Measurements from ENCODE around the gene ST14.
"Not testable (repeated sequence)": the region's sequence is repeated elsewhere in the genome, so short reads cannot be mapped to it uniquely, and the experiment has no call there.

The ST14 gene

DNA sequence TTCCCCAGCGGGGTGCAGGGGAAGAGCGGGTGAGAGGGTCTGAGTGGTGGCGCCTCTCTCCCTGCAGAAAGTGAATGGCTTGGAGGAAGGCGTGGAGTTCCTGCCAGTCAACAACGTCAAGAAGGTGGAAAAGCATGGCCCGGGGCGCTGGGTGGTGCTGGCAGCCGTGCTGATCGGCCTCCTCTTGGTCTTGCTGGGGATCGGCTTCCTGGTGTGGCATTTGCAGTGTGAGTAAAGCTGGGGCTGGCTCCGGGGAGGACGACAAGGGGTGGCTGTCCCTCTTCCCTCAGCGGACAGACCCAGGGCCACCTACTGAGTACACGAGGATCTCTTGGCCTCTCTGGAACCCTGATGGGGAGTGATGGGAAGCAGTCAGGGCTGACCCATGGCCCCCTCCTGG lies 28.5 kb downstream of the ST14 start:
- DNase-seq (ENCODE audit: low read depth in 1 of 2, low spot score in 1 of 2): no peak

DNA sequence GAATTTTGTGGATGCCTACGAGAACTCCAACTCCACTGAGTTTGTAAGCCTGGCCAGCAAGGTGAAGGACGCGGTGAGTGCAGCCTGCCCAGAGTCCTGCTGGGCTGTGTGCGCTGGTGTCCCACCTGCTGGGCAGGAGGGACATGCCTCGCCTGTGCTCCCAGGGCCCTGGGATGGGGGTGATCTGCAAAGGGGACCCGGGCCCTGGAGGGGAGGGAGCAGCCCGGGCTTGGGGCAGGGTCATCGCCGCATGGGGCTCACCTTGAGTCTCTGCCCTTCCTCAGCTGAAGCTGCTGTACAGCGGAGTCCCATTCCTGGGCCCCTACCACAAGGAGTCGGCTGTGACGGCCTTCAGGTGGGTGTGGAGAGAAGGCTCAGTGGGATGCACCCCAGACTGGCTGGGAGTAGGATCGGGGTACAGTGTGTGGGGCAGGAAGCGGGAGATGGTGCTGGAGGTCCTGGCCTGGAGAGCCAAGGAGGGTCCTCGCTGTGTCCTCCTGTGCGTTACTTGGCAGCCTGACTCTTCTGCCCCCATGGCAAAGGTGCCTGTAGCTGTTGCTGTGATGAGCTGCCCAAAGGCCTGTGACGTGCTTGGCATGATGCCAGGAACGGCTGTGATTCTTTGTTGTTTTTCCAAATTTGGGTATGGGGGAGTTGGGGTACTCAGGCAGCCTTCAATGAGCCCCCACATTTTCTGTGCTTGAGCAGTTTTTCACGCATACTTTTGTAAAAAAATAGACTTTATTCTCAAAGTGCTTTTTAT lies 29.2 kb downstream of the ST14 start:
- DNase-seq (ENCODE audit: low read depth in 1 of 2, low spot score in 1 of 2): no peak

- no peak for DNase-seq (ENCODE audit: low read depth in 1 of 2, low spot score in 1 of 2)
Measured at GRCh38 chr11:130189492-130190210, 30.1 kb downstream of the ST14 start.

GRCh38 chr11:130190371-130190881 lies 30.8 kb downstream of the ST14 start:
- no peak for DNase-seq (ENCODE audit: low read depth in 1 of 2, low spot score in 1 of 2)

DNA sequence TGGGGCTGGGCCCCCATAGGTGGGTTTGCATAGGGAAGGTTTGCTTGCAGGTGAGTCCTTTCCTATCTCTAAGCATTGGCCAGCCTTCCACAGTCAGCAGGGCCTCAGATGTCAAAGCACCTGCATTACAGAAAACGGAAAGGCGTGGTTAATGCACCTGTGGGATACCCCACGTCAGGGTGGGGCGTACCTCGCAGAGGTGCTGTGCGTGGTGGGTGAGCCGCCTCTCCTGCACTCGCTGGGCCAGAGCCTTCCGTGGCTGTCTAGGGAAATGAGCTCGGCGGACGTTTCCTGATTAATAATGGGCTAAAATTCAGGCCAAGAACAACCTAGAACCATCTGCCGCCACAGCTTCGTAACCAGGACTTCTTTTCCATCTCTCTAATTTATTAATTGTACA lies 32.3 kb downstream of the ST14 start:
- no peak for DNase-seq (ENCODE audit: low read depth in 1 of 2, low spot score in 1 of 2)

DNA sequence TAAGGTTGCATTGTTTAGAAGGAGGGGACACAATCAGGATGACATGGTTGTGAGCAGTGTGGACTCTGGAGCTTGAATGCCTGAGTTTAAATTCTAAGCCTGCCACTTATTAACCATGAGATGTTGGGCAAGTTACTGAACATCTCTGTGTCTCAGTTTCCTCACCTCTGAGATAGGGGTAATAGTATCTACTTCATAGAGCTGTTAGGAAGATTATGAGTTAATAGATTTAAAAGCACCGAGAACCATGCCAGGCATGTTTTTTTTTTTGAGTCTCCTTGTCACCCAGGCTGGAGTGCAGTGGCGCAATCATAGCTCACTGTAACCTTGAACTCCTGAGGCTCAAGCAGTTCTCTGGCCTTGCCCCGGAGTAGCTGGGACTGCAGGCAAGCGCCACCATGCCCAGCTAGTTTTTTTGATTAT lies 33.3 kb downstream of the ST14 start:
- DNase-seq (ENCODE audit: low read depth in 1 of 2, low spot score in 1 of 2): no peak

GRCh38 chr11:130193551-130193950 lies 34.0 kb downstream of the ST14 start:
- DNase-seq (ENCODE audit: low read depth in 1 of 2, low spot score in 1 of 2): not testable (repeated sequence)

DNA sequence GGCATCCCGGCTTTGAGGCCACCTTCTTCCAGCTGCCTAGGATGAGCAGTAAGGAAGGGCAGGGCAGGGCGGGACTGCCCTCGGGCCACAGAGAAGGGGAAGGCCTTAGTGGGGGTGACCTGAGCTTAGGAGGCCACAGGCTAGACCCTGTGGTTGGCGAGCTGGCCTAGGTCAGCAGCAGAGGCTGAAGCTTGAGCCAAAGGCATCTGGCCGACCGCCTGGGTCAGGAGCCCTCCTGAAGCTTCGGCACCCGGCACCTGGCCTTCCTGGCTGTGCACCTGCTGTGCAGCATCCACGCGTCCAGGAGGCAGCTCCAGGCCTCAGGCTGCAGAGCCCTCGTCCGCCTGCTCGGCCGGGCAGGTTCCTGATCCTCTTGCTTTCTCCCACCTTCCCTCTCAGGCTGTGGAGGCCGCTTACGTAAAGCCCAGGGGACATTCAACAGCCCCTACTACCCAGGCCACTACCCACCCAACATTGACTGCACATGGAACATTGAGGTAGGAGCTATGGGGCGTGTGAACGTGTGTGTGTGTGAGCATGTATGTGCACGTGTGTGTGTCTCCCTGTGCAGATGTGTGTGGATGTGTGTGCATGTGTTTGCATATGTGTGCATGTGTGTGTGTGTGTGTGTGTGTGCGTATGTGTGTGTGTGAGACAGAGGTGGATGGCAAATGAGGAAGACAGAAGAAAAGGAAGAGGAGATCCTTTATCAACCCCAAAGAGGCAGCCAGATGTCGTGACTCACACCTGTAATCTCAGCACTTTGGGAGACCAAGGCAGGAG lies 34.9 kb downstream of the ST14 start:
- no peak for DNase-seq (ENCODE audit: low read depth in 1 of 2, low spot score in 1 of 2)

GRCh38 chr11:130197386-130198035 lies 37.9 kb downstream of the ST14 start:
- no peak for DNase-seq (ENCODE audit: low read depth in 1 of 2, low spot score in 1 of 2)

- DNase-seq (ENCODE audit: low read depth in 1 of 2, low spot score in 1 of 2): no peak
Measured at GRCh38 chr11:130198292-130198691, 38.7 kb downstream of the ST14 start.

DNA sequence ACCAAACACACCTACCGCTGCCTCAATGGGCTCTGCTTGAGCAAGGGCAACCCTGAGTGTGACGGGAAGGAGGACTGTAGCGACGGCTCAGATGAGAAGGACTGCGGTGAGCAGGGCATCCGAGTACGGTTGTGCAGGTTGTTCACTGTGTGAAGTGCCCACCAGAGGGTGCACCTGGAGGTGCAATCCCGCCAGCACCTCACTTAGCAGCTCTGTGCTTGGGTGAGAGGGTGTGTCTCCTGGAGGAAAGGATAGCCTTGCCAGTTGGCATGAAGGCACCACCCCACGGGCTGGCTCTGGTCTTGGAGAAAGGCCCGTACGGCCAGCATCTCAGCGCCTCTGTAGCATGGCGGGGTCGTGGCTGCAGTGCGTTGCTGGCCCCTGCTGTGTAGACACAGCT lies 39.4 kb downstream of the ST14 start:
- no peak for DNase-seq (ENCODE audit: low read depth in 1 of 2, low spot score in 1 of 2)

- no peak for DNase-seq (ENCODE audit: low read depth in 1 of 2, low spot score in 1 of 2)
Measured at GRCh38 chr11:130199792-130200191, 40.2 kb downstream of the ST14 start.

- DNase-seq (ENCODE audit: low read depth in 1 of 2, low spot score in 1 of 2): no peak
Measured at GRCh38 chr11:130201026-130201425, 41.4 kb downstream of the ST14 start.

GRCh38 chr11:130202009-130202817 lies 42.6 kb downstream of the ST14 start:
- DNase-seq (ENCODE audit: low read depth in 1 of 2, low spot score in 1 of 2): no peak

DNA sequence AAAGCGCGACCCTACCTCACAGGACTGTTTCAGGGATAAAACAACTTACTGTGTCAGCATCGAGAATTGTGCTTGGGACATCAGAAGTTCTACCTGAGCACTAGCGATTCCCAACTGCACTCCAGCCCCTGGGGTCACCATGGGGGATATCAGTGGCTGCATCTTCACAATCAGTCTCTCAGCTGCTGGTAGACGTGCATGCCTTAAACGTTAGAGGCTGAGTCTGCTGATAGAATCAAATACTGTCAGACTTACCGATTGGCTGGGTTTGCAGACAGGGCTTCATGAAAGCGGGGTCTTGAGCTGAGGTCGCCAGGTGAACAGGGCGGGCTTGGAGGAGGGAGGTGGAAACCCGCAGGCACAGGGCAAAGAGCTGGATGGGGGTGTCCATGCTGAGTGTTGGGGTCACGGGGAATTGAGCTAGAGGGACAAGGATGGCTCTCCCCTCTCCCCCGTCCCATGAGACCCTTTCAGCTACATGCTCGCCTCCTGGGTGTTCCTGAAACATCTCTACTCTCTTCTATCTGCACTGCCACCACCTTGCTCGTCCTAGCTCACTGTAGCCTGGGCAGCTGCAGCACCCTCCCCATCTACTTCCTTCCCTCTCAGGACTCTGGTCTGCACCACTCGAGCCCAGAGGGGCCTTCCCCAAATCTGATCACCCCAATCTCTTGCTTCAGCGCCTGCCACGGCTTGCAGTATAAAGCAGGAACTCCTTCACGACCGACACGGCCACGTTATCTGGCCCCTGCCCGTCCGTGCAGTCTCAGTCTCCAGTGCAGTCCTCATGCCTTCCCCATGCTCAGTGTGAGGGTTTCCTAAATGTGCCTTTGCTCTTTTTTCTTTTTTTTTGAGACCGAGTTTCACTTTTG lies 43.5 kb downstream of the ST14 start:
- DNase-seq (ENCODE audit: low read depth in 1 of 2, low spot score in 1 of 2): no peak

GRCh38 chr11:130203766-130204702 lies 44.5 kb downstream of the ST14 start:
- DNase-seq (ENCODE audit: low read depth in 1 of 2, low spot score in 1 of 2): no peak

GRCh38 chr11:130204703-130205095 lies 45.1 kb downstream of the ST14 start:
- DNase-seq (ENCODE audit: low read depth in 1 of 2, low spot score in 1 of 2): no peak

- no peak for DNase-seq (ENCODE audit: low read depth in 1 of 2, low spot score in 1 of 2)
Measured at GRCh38 chr11:130206141-130206540, 46.6 kb downstream of the ST14 start.
